ENCODE results near the gene MMP23B. TPM values are rescaled to one million over a fixed set of nuclear protein-coding genes. Genes with fewer than 3 reads are reported as not detected.
"Not testable (repeated sequence)": the region's sequence is repeated elsewhere in the genome, so short reads cannot be mapped to it uniquely, and the experiment has no call there.

The MMP23B gene
- total RNA-seq, 2 experiments from 2014 or later: 0.79 to 1.2 TPM

DNA sequence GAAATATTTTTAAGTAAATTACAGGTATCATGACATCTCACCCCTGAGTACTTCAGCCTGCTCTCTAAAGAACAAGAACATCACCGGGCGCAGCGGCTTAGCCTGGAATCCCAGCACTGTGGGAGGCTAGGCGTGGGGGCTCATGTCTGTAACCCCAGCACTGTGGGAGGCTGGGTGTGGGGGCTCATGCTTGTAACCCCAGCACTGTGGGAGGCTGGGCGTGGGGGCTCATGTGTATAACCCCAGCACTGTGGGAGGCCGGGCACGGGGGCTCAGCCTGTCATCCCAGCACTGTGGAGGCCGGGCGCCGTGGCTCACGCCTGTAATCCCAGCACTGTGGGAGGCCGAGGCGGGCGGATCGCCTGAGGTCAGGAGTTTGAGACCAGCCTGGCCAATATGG lies 34.6 kb downstream of the MMP23B start:
- no peak for DNase-seq

GRCh38 chr1:1669468-1670440 lies 37.8 kb downstream of the MMP23B start:
- CTCF ChIA-PET: interaction anchor here (1.0 kb wide), 1 partner anchor 9 kb away, joined by 4 read pairs; no protein-coding TSS in a partner anchor
- no peak for ATAC-seq
- DNase-seq: no peak
- Mint-ChIP-seq H3K4me1 (peaks cover 8% of the 10 kb centered on the region), H3K36me3 (peaks cover 25% of the 10 kb centered on the region), H3K9me3 (ENCODE audit: low read depth) (no peaks in the 10 kb centered on the region), H3K4me3 (no peak overlapping the region), H3K27ac (no peak overlapping the region), H3K27me3 (no peaks in the 10 kb centered on the region)

More for the DNA sequence above, 34.6 kb downstream of the MMP23B start:
- no peak overlapping the region for H3K27ac Mint-ChIP-seq
- peaks cover 17% of the 10 kb centered on the region for H3K36me3 Mint-ChIP-seq
- peaks cover 4% of the 10 kb centered on the region for H3K4me1 Mint-ChIP-seq
- no peaks in the 10 kb centered on the region for H3K27me3 Mint-ChIP-seq
- ATAC-seq: no peak
- no peaks in the 10 kb centered on the region for H3K9me3 Mint-ChIP-seq (ENCODE audit: low read depth)
- CTCF ChIA-PET: interaction anchor here (0.8 to 1.7 kb wide), 2 partner anchors 12 to 14 kb away, joined by 3 to 5 read pairs; no protein-coding TSS in a partner anchor
- no peak overlapping the region for H3K4me3 Mint-ChIP-seq

- Mint-ChIP-seq H3K4me3 (no peak overlapping the region), H3K9me3 (ENCODE audit: low read depth) (no peaks in the 10 kb centered on the region), H3K4me1 (peaks cover 10% of the 10 kb centered on the region), H3K27me3 (no peaks in the 10 kb centered on the region), H3K36me3 (peaks cover 22% of the 10 kb centered on the region), H3K27ac (no peak overlapping the region)
- CTCF ChIA-PET: no interaction called here
- DNase-seq (no peak), ATAC-seq (no peak)
Measured at GRCh38 chr1:1670866-1671265, 38.9 kb downstream of the MMP23B start.

- ATAC-seq (no peak), DNase-seq (no peak)
- CTCF ChIA-PET: no interaction called here
- H3K36me3 Mint-ChIP-seq: peaks cover 22% of the 10 kb centered on the region
- no peak overlapping the region for H3K27ac Mint-ChIP-seq
- no peaks in the 10 kb centered on the region for H3K27me3 Mint-ChIP-seq
- H3K9me3 Mint-ChIP-seq (ENCODE audit: low read depth): no peaks in the 10 kb centered on the region
- H3K4me3 Mint-ChIP-seq: no peak overlapping the region
- peaks cover 10% of the 10 kb centered on the region for H3K4me1 Mint-ChIP-seq
Measured at GRCh38 chr1:1671365-1672119, 39.6 kb downstream of the MMP23B start.

DNA sequence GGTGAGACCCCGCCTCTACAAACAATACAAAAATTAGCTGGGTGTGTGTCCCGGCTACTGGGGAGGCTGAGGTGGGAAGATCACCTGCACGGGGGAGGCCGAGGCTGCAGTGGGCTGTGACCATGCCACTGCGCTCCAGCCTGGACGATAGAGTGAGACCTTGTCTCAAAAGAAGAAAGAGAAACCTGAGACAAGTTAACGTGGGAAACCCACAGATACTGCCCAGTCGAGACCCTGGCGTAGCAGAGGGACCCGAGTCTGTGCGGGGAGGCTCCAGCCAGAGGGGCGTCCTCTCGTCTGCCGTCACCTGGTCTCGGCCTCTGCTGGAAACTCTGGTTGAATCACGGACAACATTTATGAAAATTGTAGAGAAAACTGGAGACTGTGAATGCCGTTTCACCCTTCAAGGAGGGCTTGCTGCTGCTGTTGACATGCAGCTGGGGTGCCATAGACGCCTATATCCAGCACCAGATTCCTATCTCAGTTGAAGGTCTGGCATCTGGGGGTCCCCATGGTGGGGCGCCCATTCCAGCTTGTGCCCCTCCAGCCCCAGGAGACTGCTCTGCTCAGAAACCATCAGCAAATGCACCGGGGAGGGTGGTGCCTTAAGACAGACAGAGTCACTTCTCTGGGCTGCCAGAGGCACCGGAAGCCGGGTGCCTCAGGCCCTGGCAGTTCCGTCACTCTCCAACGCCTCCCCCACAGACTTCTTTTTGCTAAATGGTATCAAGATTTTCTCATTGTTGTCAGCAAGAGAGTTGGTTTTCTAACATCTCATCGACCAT lies 40.4 kb downstream of the MMP23B start:
- Mint-ChIP-seq H3K27me3 (no peaks in the 10 kb centered on the region), H3K36me3 (peaks cover 21% of the 10 kb centered on the region), H3K4me3 (no peak overlapping the region), H3K4me1 (peaks cover 12% of the 10 kb centered on the region), H3K27ac (no peak overlapping the region), H3K9me3 (ENCODE audit: low read depth) (no peaks in the 10 kb centered on the region)
- DNase-seq: no peak
- CTCF ChIA-PET: no interaction called here
- ATAC-seq: no peak

- Mint-ChIP-seq H3K4me1 (peaks cover 29% of the 10 kb centered on the region), H3K27ac (peak overlapping the region; percentile 80), H3K36me3 (peaks cover 14% of the 10 kb centered on the region)
- CTCF ChIA-PET; ATAC-seq; DNase-seq; H3K9me3 Mint-ChIP-seq (ENCODE audit: low read depth); H3K27me3 Mint-ChIP-seq; H3K4me3 Mint-ChIP-seq: not testable (repeated sequence)
Measured at GRCh38 chr1:1674806-1675205, 42.8 kb downstream of the MMP23B start.

DNA sequence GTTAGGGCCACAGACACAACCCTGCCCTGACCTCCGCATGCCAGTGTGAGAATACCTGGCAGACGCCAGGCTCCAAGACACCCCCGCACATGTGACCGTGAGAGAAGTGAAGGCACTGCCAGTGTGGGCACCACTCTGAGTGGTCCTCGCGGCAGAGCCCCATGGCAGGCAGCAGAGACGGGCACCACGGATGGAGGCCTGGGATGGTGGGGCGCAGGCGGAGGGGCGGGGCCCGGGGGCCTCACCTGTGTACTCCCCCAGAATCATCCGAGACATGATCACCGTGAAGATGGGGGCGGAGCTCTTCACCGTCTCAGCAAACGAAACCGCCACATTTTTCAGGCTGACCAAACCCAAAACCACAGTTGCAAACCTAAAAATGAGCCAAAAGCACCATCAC lies 43.2 kb downstream of the MMP23B start:
- DNase-seq; H3K4me3 Mint-ChIP-seq; H3K9me3 Mint-ChIP-seq (ENCODE audit: low read depth); CTCF ChIA-PET; H3K27me3 Mint-ChIP-seq: not testable (repeated sequence)
- ATAC-seq: peak; percentile 25
- Mint-ChIP-seq H3K36me3 (peaks cover 14% of the 10 kb centered on the region), H3K27ac (peak overlapping the region; percentile 36), H3K4me1 (peaks cover 27% of the 10 kb centered on the region)

DNA sequence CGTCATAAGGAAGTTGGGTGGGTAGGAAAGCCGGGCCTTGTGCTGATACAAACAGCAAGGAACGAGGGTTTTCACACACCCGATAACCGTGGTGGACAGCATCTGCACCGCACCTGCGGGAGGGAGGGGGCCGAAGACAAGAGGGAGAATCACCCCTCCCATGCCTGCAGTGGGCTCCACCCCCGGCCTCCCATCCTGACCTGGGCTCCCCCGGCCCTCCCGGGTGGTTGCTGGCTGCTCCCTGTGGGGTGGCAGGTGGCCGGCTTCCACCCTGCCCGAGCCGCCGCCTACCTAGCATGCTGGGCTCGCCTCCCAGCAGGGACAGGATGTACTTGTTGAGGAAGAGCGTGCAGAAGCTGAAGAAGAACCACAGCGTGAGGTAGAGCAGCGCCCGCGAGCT lies 44.1 kb downstream of the MMP23B start:
- H3K9me3 Mint-ChIP-seq (ENCODE audit: low read depth); DNase-seq; H3K27me3 Mint-ChIP-seq; H3K4me3 Mint-ChIP-seq; CTCF ChIA-PET; H3K27ac Mint-ChIP-seq: not testable (repeated sequence)
- ATAC-seq: peak; percentile 29
- H3K36me3 Mint-ChIP-seq: peaks cover 12% of the 10 kb centered on the region
- peaks cover 27% of the 10 kb centered on the region for H3K4me1 Mint-ChIP-seq

DNA sequence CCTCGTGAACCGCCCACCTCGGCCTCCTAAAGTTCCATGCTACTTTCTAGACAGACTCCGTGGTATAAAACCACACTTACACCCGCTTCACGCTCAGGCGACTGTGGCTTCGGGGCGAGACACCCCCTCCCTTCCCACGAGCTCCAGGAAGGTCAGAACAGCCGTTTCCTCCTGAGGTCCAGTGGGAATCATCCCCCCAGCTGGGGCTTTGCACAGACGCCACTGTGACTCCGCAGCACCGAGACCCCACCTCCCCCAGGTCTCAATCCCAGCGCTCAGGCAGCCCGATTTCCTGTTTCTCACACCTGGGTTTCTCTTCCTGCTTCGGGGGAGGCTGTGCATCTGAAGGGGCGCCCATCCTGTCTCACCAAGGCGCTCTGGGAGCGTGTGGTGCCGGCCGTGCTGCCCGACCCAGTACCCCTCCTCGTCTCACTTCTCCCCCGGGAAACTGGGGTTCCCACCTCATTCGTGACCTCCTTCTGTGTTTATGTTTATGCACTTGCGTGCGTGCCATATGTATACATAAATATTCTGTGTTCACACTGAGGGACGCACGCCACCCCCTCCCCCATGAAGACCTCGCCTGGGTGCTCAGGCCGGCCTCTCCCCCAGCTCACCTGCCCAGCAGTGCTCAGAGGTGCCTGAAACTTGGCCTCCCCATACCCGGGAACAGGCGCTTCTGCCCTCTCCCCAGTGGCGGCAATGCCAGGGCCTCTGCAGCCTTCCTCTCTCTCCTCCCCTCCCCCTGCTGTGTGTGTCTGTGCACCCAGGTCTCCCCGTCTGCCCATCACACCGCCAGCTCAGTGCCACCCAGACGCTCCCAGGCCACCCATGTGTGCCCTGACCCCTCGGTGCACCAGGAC lies 46.0 kb downstream of the MMP23B start:
- DNase-seq (peak; percentile 67), ATAC-seq (peak; percentile 60)
- Mint-ChIP-seq H3K36me3 (peaks cover 6% of the 10 kb centered on the region), H3K4me3 (peak overlapping the region; percentile 76), H3K27ac (peak overlapping the region; percentile 94), H3K9me3 (ENCODE audit: low read depth) (no peaks in the 10 kb centered on the region), H3K27me3 (no peaks in the 10 kb centered on the region), H3K4me1 (peaks cover 27% of the 10 kb centered on the region)
- CTCF ChIA-PET: interaction anchor here (0.7 to 2.3 kb wide), 13 partner anchors 9 to 303 kb away, joined by 3 to 7 read pairs (median 4); partner anchors contain the start of gene AURKAIP1

- H3K27ac Mint-ChIP-seq: peak overlapping the region; percentile 94
- H3K9me3 Mint-ChIP-seq (ENCODE audit: low read depth): no peaks in the 10 kb centered on the region
- DNase-seq: peak; percentile 74
- H3K36me3 Mint-ChIP-seq: peaks cover 4% of the 10 kb centered on the region
- peaks cover 27% of the 10 kb centered on the region for H3K4me1 Mint-ChIP-seq
- CTCF ChIA-PET: interaction anchor here (0.7 to 2.3 kb wide), 11 partner anchors 9 to 304 kb away, joined by 3 to 7 read pairs (median 4); partner anchors contain the start of gene AURKAIP1
- H3K27me3 Mint-ChIP-seq: no peaks in the 10 kb centered on the region
- peak; percentile 40 for ATAC-seq
- peak overlapping the region; percentile 76 for H3K4me3 Mint-ChIP-seq
Measured at GRCh38 chr1:1678581-1679380, 46.8 kb downstream of the MMP23B start.

DNA sequence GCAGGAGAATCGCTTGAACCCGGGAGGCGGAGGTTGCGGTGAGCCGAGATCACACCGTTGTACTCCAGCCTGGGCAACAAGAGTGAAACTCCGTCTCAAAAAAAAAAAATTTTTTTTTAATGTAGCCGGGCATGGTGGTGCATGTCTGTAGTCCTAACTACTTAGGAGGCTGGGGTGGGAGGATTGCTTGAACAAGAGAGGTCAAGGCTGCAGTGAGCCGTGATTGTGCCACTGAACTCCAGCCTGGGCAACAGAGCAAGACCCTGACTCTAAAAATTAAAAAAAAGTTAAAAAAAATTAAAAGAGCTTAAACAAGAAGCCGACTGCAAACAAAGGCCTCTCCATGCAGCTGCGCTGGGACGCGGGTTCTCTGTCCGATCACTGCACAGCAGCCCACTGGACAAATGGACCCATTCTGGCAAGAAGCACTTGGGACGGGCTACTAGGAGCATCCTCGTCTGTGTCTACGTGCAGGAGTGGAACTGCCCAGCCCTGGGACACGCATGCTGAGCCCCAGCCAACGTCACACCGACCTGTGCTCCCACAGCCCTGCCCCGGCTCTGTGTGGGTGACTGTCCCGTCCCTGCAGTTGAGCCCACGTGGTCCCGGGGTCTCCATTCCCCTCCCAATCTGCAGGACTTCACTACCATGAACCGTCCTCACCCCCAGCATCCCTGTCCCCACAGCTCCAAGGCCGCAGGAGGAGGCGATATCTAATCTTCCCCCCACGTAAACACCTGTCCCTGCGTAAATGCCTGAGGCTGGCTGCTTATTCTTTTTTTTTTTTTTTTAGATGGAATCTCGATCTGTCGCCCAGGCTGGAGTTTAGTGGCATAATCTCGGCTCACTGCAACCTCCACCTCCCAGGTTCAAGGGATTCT lies 48.3 kb downstream of the MMP23B start:
- CTCF ChIA-PET: interaction anchor here (1.3 kb wide), 1 partner anchor 14 kb away, joined by 3 read pairs; no protein-coding TSS in a partner anchor
- Mint-ChIP-seq H3K36me3 (no peaks in the 10 kb centered on the region), H3K4me3 (no peak overlapping the region), H3K27ac (no peak overlapping the region), H3K27me3 (no peaks in the 10 kb centered on the region), H3K4me1 (peaks cover 21% of the 10 kb centered on the region), H3K9me3 (ENCODE audit: low read depth) (no peaks in the 10 kb centered on the region)
- DNase-seq (no peak), ATAC-seq (no peak)

Measured in activated CD8-positive, alpha-beta memory T cell treated with anti-CD3 and anti-CD28 coated beads, Interleukin-2, amount 10 ng/mL, durations not matched to agents 7 days and 5 days (primary cell).